ENCODE data around the gene BLTP3A.
A peak's percentile ranks its signal among the peaks of the same experiment; 100 is the strongest.

BLTP3A gene

DNA sequence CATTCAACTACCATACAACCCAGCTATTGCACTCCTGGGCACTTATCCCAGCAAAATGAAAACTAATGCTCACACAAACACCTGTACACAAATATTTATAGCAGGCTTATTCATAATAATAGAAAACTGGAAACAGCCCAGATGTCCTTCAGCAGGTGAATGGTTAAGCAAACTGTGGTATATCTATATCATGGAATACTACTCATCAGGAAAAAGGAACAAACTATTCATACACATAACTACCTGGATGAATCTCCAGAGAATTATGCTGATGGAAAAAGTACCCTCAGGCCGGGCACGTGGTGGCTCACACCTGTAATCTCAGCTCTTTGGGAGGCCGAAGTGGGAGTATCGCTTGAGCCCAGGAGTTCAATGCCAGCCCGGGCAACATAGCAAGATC, 3.8 kb upstream of the BLTP3A start:
- TF ChIP-seq, protein P1, sequence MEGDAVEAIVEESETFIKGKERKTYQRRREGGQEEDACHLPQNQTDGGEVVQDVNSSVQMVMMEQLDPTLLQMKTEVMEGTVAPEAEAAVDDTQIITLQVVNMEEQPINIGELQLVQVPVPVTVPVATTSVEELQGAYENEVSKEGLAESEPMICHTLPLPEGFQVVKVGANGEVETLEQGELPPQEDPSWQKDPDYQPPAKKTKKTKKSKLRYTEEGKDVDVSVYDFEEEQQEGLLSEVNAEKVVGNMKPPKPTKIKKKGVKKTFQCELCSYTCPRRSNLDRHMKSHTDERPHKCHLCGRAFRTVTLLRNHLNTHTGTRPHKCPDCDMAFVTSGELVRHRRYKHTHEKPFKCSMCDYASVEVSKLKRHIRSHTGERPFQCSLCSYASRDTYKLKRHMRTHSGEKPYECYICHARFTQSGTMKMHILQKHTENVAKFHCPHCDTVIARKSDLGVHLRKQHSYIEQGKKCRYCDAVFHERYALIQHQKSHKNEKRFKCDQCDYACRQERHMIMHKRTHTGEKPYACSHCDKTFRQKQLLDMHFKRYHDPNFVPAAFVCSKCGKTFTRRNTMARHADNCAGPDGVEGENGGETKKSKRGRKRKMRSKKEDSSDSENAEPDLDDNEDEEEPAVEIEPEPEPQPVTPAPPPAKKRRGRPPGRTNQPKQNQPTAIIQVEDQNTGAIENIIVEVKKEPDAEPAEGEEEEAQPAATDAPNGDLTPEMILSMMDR (IDR thresholded peaks at IDR 0.05; ENCODE audit: insufficient read depth, low read length, poor library complexity, severe bottlenecking) = no peak
- Histone ChIP-seq H3K4me3 (replicated peaks; ENCODE audit: low read depth, low read length) (no peak overlapping the region), H3K27me3 (replicated peaks; ENCODE audit: control insufficient read depth, insufficient read depth, low read length) (no peaks in the 10 kb centered on the region), H3K36me3 (ENCODE audit: control insufficient read depth, insufficient read depth, low read length) (no peaks in the 10 kb centered on the region)
- no peak for DNase-seq (ENCODE audit: extremely low read depth, insufficient read length)

DNA sequence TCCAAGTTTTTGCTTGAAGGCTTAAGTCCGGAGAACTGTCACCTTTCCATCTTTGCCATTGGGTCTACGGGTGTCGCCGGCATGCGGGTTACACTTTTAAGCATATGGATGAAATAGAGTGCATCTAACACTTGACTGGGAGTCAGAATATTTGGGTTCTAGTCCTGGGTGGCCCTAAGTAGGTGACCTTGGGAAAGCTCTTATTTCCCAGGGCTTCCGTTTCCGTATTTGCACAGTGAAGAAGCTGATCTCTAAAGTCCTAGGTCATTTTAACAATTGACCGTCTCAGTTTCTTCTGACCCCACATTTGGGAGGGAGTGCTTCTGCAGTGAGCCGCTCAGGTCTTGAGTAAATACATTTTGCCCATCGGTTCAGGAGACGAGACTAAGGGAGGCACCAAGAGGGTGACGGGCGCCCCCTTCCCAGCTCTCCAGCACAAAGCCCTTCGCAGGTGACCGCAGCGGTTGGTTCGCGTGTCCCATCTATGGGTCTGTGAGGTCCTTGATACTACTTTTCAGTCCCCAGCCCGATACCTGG, 651 bp upstream of the BLTP3A start:
- TF ChIP-seq, protein P1 (IDR thresholded peaks at IDR 0.05; ENCODE audit: insufficient read depth, low read length, poor library complexity, severe bottlenecking) = peak; percentile 46
- H3K36me3 ChIP-seq (ENCODE audit: control insufficient read depth, insufficient read depth, low read length) = no peaks in the 10 kb centered on the region
- no peak for DNase-seq (ENCODE audit: extremely low read depth, insufficient read length)
- H3K27me3 ChIP-seq (replicated peaks; ENCODE audit: control insufficient read depth, insufficient read depth, low read length) = no peaks in the 10 kb centered on the region
- peak overlapping the region; percentile 87 for H3K4me3 ChIP-seq (replicated peaks; ENCODE audit: low read depth, low read length)

DNA sequence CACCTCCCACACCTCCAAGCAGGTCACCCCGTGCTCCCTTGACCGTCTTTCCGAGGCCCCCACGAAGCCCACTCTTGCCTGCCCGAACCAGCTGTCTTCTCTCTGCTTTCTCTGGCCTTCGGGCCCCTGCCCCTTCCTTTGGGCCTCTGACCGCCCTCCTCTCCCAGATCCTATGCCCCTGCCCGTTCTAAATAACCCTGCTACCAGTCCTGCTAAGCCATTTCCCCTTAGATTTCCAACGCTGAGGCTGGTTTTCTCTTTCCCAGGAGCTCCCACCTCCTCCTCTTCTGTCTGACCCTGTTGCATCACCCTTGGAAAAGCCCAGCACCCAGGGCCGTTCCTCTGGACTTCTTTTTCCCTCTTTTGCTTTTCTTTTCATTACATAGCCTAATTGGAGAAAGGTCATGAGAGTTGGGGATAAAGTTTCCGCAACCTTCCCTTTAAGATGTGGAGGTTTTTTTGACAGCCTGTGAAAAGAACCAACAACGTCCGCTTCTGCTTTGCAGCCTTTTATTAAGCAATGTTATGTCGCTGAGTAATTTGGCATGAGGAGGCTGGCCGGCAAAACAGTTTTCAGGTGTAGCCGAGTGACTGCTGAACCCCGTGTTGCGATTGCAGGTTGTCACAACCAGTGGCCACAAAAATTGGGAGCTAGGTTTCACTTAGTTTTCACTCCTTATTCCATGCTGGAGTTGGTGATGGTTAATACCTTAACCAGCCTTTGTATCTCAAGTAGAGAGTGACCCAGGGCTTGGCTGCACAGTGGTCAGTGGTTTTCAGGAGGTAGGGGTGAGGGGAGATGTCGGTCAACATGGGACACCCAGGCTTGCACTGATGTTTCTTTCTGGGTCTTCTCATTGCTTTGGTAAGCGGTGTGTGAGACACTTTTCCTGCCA, 970 bp downstream of the BLTP3A start:
- DNase-seq (ENCODE audit: extremely low read depth, insufficient read length) = peak; percentile 24
- no peaks in the 10 kb centered on the region for H3K36me3 ChIP-seq (ENCODE audit: control insufficient read depth, insufficient read depth, low read length)
- TF ChIP-seq, protein P1 (IDR thresholded peaks at IDR 0.05; ENCODE audit: insufficient read depth, low read length, poor library complexity, severe bottlenecking) = no peak
- H3K27me3 ChIP-seq (replicated peaks; ENCODE audit: control insufficient read depth, insufficient read depth, low read length) = no peaks in the 10 kb centered on the region
- peak overlapping the region; percentile 87 for H3K4me3 ChIP-seq (replicated peaks; ENCODE audit: low read depth, low read length)

DNA sequence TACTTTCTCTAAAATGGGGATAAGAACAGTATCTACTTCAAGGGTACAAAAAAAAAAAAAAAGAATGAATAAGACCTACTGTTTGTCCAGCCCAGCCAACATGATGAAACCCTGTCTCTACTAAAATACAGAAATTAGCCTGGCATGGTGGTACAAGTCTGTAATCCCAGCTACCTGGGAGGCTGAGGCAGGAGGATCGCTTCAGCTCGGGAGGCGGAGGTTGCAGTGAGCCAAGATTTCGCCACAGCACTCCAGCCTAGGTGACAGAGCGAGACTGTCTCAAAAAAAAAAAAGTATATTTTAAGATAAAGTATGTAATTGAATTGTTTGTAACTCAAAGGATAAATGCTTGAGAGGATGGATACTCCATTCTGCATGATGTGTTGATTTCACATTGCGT, 2.0 kb downstream of the BLTP3A start:
- Histone ChIP-seq H3K36me3 (ENCODE audit: control insufficient read depth, insufficient read depth, low read length) (no peaks in the 10 kb centered on the region), H3K4me3 (replicated peaks; ENCODE audit: low read depth, low read length) (no peak overlapping the region), H3K27me3 (replicated peaks; ENCODE audit: control insufficient read depth, insufficient read depth, low read length) (no peaks in the 10 kb centered on the region)
- DNase-seq (ENCODE audit: extremely low read depth, insufficient read length) = no peak
- TF ChIP-seq, protein P1 (IDR thresholded peaks at IDR 0.05; ENCODE audit: insufficient read depth, low read length, poor library complexity, severe bottlenecking) = no peak

DNA sequence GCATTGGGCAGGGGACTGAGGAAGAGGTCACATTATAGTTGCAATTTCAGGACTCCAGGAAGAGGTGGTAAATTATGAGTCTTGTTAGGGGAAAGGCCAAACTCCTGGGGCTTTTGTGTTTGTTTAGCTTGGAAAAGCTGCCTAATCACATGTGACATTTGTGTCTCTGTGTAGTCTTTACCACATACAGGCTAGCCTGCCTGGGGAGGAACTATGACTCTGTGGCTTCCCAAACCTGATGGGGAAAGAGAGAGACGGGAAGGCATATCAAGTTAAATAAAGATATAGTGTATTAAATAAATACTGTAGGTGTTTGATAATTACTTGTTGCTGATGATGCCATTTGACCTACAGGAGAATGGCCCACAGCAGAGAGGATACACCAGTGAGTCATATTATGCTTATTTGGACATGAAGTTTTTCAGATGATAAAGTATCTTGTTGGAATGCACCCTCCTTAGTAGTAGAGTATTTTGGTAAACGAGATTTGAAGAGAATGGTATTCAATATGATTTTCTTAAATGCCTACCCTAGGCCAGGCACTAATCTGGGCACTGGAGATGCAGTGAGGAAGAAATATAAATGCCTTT, 4.0 kb downstream of the BLTP3A start:
- no peak for DNase-seq (ENCODE audit: extremely low read depth, insufficient read length)
- TF ChIP-seq, protein P1 (IDR thresholded peaks at IDR 0.05; ENCODE audit: insufficient read depth, low read length, poor library complexity, severe bottlenecking) = no peak

More for the DNA sequence above, 4.0 kb downstream of the BLTP3A start:
- Histone ChIP-seq H3K27me3 (replicated peaks; ENCODE audit: control insufficient read depth, insufficient read depth, low read length) (no peaks in the 10 kb centered on the region), H3K4me3 (replicated peaks; ENCODE audit: low read depth, low read length) (no peak overlapping the region), H3K36me3 (ENCODE audit: control insufficient read depth, insufficient read depth, low read length) (no peaks in the 10 kb centered on the region)

All from GM06990 (cell line).